A549 (cell line): ENCODE results near the gene DTD2.

Experiments used
- EHMT2 ChIP-seq: fragments of 200-600 bp; sonication (generic); IDR thresholded peaks from 2 replicates; pipeline ENCODE4 v1.6.1; 2016; ENCODE audit warnings: antibody characterized with exemption, low read depth, mild to moderate bottlenecking, moderate library complexity
- MYC ChIP-seq: IDR thresholded peaks from 2 replicates; pipeline ENCODE4 v1.6.1; 2012; ENCODE audit warnings: mild to moderate bottlenecking, inconsistent platforms, low read length, improper control_type of control experiment, borderline replicate concordance
- RAD21 ChIP-seq, 2 experiments: fragments of >200 bp in 1 of 2; sonication (Bioruptor Twin) in 1 of 2; formaldehyde crosslinking in 1 of 2; IDR thresholded peaks in 1 of 2; conservative IDR thresholded peaks in 1 of 2; 2 replicates in 1 of 2; 3 replicates in 1 of 2; pipeline ENCODE4 v1.6.1; 2012 to 2018; ENCODE audit warnings: inconsistent platforms in 1 of 2
- TF ChIP-seq, protein P1 (sequence below): fragments of >200 bp; sonication (Bioruptor Twin); formaldehyde crosslinking; IDR thresholded peaks from 3 replicates; pipeline ENCODE4 v1.5.1; 2016

DNA sequence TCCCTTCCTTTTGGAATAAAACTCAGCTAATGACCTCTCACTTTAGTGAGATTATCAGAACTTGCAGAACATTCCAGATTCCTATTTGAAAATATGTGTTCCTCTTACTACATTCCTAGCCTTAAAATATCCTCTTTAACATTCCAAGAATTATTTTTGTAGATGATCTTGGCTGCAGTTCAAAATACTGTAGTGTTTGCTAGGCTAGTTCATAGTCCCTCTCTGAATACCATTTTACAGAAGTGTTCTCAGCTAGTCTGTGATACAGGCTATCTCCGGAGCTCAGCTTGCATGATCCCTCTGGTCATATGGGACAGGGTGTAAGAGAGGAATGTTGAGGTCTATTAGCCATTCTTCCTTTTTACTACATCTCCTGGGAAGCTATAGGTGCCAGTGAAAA lies 48.1 kb upstream of the DTD2 start:
- TF ChIP-seq, protein P1, sequence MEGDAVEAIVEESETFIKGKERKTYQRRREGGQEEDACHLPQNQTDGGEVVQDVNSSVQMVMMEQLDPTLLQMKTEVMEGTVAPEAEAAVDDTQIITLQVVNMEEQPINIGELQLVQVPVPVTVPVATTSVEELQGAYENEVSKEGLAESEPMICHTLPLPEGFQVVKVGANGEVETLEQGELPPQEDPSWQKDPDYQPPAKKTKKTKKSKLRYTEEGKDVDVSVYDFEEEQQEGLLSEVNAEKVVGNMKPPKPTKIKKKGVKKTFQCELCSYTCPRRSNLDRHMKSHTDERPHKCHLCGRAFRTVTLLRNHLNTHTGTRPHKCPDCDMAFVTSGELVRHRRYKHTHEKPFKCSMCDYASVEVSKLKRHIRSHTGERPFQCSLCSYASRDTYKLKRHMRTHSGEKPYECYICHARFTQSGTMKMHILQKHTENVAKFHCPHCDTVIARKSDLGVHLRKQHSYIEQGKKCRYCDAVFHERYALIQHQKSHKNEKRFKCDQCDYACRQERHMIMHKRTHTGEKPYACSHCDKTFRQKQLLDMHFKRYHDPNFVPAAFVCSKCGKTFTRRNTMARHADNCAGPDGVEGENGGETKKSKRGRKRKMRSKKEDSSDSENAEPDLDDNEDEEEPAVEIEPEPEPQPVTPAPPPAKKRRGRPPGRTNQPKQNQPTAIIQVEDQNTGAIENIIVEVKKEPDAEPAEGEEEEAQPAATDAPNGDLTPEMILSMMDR: no peak
- TF ChIP-seq EHMT2 (no peak), RAD21 (conservative IDR thresholded peaks at IDR 0.05 in 1 of 2, IDR thresholded peaks at IDR 0.05 in 1 of 2) (no peak), MYC (no peak)
